PC-3 (cell line): ENCODE measurements around the gene CFL1. TPM values are rescaled to one million over a fixed set of nuclear protein-coding genes. Genes with fewer than 3 reads are reported as not detected.

Experiments used
- ATAC-seq: fragments of 200-7000 bp; cut with Tn5 transposase; 2 replicates; pipeline ENCODE4 v1.9.1; 2020; ENCODE audit warnings: mild to moderate bottlenecking, moderate library complexity
- BruUV-seq: library from RNA; stranded (reverse); fragments of 400-500 nt; replicated peaks from 2 replicates; lab custom pipeline; 2021; lab: Mats Ljungman, UMichigan
- CTCF ChIA-PET: fragments of 300-600 bp; sonication (Branson Sonifier 250); formaldehyde crosslinking; loops from one replicate; lab custom pipeline; 2022; ENCODE audit warnings: antibody characterized with exemption; lab: Charles Lee
- POLR2A ChIA-PET: fragments of 300-600 bp; sonication (Branson Sonifier 250); formaldehyde crosslinking; loops from one replicate; lab custom pipeline; 2022; ENCODE audit warnings: antibody characterized with exemption; ENCODE audit not compliant: unreplicated experiment; lab: Charles Lee
- DNase-seq: peaks from one replicate; pipeline ENCODE4 v3.0.0-alpha.2; 2015
- H2AFZ ChIP-seq: fragments of 300-600 bp; sonication (generic); 2 replicates; pipeline ENCODE4 v1.6.0; 2016; ENCODE audit warnings: antibody characterized with exemption, low read length
- H3F3A ChIP-seq: fragments of 300-600 bp; sonication (generic); one replicate; pipeline ENCODE4 v1.6.0; 2017; ENCODE audit warnings: antibody characterized with exemption, low read length, control low read depth, mild to moderate bottlenecking; ENCODE audit not compliant: unreplicated experiment
- H3K27ac ChIP-seq: fragments of 300-600 bp; sonication (generic); 2 replicates; pipeline ENCODE4 v1.5.1; 2016; ENCODE audit warnings: mild to moderate bottlenecking, low read length
- H3K27me3 ChIP-seq: fragments of 300-600 bp; sonication (generic); 2 replicates; pipeline ENCODE4 v1.6.1; 2016; ENCODE audit warnings: low read length, mixed read lengths
- H3K36me3 ChIP-seq: fragments of 300-600 bp; sonication (generic); 2 replicates; pipeline ENCODE4 v1.6.1; 2016; ENCODE audit warnings: low read depth, mixed run types, low read length, mixed read lengths
- H3K4me1 ChIP-seq: fragments of 300-600 bp; sonication (generic); 2 replicates; pipeline ENCODE4 v1.5.1; 2016; ENCODE audit warnings: low read length; ENCODE audit not compliant: insufficient read depth
- H3K4me2 ChIP-seq: fragments of 300-600 bp; sonication (generic); 2 replicates; pipeline ENCODE4 v1.6.0; 2016; ENCODE audit warnings: low read length
- H3K4me3 ChIP-seq: fragments of 300-600 bp; sonication (generic); 2 replicates; pipeline ENCODE4 v1.5.1; 2016; ENCODE audit warnings: mild to moderate bottlenecking, low read length, mixed read lengths
- H3K79me2 ChIP-seq: fragments of 300-600 bp; sonication (generic); 2 replicates; pipeline ENCODE4 v1.6.1; 2017; ENCODE audit warnings: low read length, mixed read lengths
- H3K9ac ChIP-seq: fragments of 300-600 bp; sonication (generic); 2 replicates; pipeline ENCODE4 v1.6.0; 2016; ENCODE audit warnings: mild to moderate bottlenecking, low read length
- H3K9me2 ChIP-seq: fragments of 300-600 bp; sonication (generic); replicated peaks from 2 replicates; pipeline ENCODE4 v1.6.1; 2016; ENCODE audit warnings: mixed run types, low read length, mixed read lengths
- H3K9me3 ChIP-seq: fragments of 300-600 bp; sonication (generic); 2 replicates; pipeline ENCODE4 v1.6.1; 2016; ENCODE audit warnings: low read length, mixed read lengths
- H4K20me1 ChIP-seq: fragments of 300-600 bp; sonication (generic); 2 replicates; pipeline ENCODE4 v1.6.1; 2016; ENCODE audit warnings: low read length, mixed read lengths
- EZH2 ChIP-seq: fragments of 300-600 bp; sonication (generic); IDR thresholded peaks from one replicate; pipeline ENCODE4 v1.6.1; 2017; ENCODE audit warnings: antibody characterized with exemption, mild to moderate bottlenecking, low read length; ENCODE audit not compliant: unreplicated experiment
- EZH2phosphoT487 ChIP-seq: fragments of 300-600 bp; sonication (generic); IDR thresholded peaks from 2 replicates; pipeline ENCODE4 v1.6.1; 2018; ENCODE audit warnings: mild to moderate bottlenecking, antibody characterized with exemption, low read length, borderline replicate concordance
- intact Hi-C: fragments of 100-400 bp; cut with micrococcal nuclease; formaldehyde crosslinking; loops from 2 replicates; pipeline ENCODE4 v1.9.0; 2023
- total RNA-seq: library from RNA; depleted of rRNA; stranded (reverse); fragments of >200 nt; gene quantifications from 2 replicates; pipeline ENCODE4 v1.2.3, GENCODE V29; 2014
- TF ChIP-seq, protein P1 (sequence below): fragments of 300-600 bp; sonication (generic); conservative IDR thresholded peaks from 2 replicates; pipeline ENCODE4 v1.5.1; 2017; ENCODE audit warnings: antibody characterized with exemption, low read depth, mild to moderate bottlenecking, low read length

Gene CFL1
- total RNA-seq, 1 experiment from 2014 or later = 2,710 TPM

DNA sequence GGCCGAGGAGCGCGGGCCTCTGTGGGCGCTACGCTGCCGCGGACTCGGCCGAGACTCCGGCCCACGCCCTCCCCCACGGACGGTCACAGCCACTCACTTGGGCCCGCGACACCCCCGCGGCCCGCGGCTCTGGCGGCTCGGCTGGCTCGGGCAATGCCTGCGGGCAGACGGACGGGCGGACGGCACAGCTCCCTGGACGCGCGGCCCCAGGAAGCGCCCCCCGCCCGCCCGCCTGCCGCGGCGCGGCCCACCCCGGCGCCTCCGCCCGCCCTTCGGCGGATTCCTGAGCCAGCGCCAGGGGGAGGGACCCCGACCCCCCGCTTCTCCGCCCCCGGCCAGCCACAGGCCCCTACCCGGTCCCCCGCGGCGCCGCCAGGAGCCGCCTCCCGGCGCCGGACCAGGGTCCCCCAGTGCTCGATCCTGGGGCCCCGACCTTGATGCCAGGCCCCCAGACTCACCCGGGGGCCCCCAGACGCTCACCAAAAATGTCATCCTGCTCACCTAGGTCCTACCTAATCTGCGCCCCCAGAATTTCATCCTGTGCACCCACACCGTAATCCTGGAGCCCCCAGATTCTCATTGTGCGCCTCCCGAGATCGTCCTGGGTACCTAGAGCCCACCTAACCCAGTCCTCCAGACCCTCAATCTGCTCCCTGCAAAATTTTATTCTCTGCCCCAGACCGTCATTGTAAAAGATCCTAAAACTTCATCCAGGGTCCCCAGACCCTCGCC, 14.8 kb upstream of the CFL1 start, which contains the start of gene EFEMP2:
EFEMP2 (minus strand) TSS at position 215 of the 732 bp plus-strand sequence. CDS start 446 bp downstream, outside the sequence.
- ATAC-seq = 0 out of 2 replicates have a peak, but pooled peaks have one; percentile 2
- H3K9ac ChIP-seq = peak within 1 kb of the TSS; percentile 55
- peak within 1 kb of the TSS; percentile 99 for H3K4me2 ChIP-seq
- no peaks in the 10 kb centered on the region for H3K9me3 ChIP-seq
- H3K4me1 ChIP-seq = peaks cover 6% of the 10 kb centered on the region
- no peaks in the 10 kb centered on the region for H4K20me1 ChIP-seq
- H3K27ac ChIP-seq = no peak within 1 kb of the TSS
- no peaks in the 10 kb centered on the region for H3K79me2 ChIP-seq
- intact Hi-C loops = no loop called here
- BruUV-seq = no TSS peak
- H2AFZ ChIP-seq = peak within 1 kb of the TSS; percentile 87
- TF ChIP-seq EZH2phosphoT487 = no peak
- TF ChIP-seq, protein P1, sequence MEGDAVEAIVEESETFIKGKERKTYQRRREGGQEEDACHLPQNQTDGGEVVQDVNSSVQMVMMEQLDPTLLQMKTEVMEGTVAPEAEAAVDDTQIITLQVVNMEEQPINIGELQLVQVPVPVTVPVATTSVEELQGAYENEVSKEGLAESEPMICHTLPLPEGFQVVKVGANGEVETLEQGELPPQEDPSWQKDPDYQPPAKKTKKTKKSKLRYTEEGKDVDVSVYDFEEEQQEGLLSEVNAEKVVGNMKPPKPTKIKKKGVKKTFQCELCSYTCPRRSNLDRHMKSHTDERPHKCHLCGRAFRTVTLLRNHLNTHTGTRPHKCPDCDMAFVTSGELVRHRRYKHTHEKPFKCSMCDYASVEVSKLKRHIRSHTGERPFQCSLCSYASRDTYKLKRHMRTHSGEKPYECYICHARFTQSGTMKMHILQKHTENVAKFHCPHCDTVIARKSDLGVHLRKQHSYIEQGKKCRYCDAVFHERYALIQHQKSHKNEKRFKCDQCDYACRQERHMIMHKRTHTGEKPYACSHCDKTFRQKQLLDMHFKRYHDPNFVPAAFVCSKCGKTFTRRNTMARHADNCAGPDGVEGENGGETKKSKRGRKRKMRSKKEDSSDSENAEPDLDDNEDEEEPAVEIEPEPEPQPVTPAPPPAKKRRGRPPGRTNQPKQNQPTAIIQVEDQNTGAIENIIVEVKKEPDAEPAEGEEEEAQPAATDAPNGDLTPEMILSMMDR = no peak
- no peak for TF ChIP-seq EZH2
- H3F3A ChIP-seq = no peaks in the 10 kb centered on the region
- no peaks in the 10 kb centered on the region for H3K27me3 ChIP-seq
- ChIA-PET CTCF (interaction anchor here (1.0 kb wide), 1 partner anchor 13 kb away, joined by 3 read pairs; the partner anchor contains the start of gene MUS81), POLR2A (interaction anchor here (0.7 kb wide), 1 partner anchor 12 kb away, joined by 3 read pairs; no protein-coding TSS in a partner anchor)
- no peak for DNase-seq
- peak within 1 kb of the TSS; percentile 78 for H3K4me3 ChIP-seq
- H3K36me3 ChIP-seq = no peaks in the 10 kb centered on the region
- no peaks in the 10 kb centered on the region for H3K9me2 ChIP-seq

DNA sequence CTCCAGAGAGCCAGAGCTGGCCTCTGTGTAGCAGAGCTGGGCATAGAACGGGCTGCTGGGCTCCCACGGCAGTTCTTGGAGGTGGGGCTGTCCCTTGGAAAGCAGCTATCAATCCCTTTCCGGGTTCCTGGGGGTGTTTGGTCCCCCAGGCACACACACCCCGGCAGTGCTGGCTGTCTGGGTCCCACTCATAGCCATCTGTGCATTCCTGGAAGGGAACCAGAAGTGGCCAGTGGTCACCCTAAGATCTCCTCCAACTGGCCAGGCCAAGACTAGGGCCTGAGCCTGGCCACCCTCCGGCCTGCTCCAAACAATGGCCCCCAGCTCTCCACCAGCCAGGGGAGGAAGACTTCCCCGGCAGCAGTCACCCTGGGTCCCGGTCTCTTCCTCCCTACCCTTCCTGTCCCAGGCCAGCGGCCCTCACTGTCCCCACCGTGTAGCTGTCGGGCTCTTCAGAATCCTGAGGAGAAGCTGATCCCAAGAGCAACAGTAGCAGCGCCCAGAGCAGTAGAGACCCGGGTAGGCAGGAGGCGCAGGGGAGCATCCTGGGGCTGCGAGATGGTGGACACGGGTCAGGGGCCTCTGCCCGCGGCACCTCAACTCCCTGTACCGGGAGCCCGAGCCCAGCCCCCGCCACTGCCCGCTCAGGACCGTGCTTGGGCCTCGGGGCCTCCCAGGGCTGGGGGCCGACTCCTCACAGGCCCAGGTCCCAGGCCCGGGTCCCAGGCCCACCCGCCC, 14.0 kb upstream of the CFL1 start:
- Histone ChIP-seq H3K4me1 (peaks cover 6% of the 10 kb centered on the region), H3K4me3 (no peak overlapping the region), H2AFZ (no peak overlapping the region), H3F3A (no peaks in the 10 kb centered on the region), H3K9me2 (no peaks in the 10 kb centered on the region), H3K9me3 (no peaks in the 10 kb centered on the region), H3K27ac (no peak overlapping the region), H3K79me2 (no peaks in the 10 kb centered on the region), H3K9ac (no peak overlapping the region), H4K20me1 (no peaks in the 10 kb centered on the region), H3K4me2 (no peak overlapping the region), H3K36me3 (peaks cover under 1% of the 10 kb centered on the region; the same call in 1 of the 2 replicates), H3K27me3 (no peaks in the 10 kb centered on the region)
- intact Hi-C loops = no loop called here
- TF ChIP-seq EZH2phosphoT487 = no peak
- TF ChIP-seq, protein P1 = no peak
- TF ChIP-seq EZH2 = no peak
- POLR2A ChIA-PET = interaction anchor here (0.8 kb wide), 1 partner anchor 13 kb away, joined by 5 read pairs; no protein-coding TSS in a partner anchor
- no TSS peak for BruUV-seq
- ATAC-seq (no peak), DNase-seq (no peak)
- CTCF ChIA-PET = interaction anchor here (1.0 kb wide), 1 partner anchor 12 kb away, joined by 3 read pairs; the partner anchor contains the start of gene MUS81
